A549 (cell line): ENCODE measurements around the gene PRDM15. TPM values are rescaled to one million over a fixed set of nuclear protein-coding genes. Genes with fewer than 3 reads are reported as not detected.

ENCODE experiments used
- ATAC-seq, 2 experiments: fragments of 200-7000 bp in 1 of 2; fragments of >200 bp in 1 of 2; cut with Nextera tagmentation in 1 of 2; cut with Tn5 transposase in 1 of 2; 3 replicates each; pipeline versions ENCODE4 v1.8.0 to v1.9.1; 2018 to 2020; ENCODE audit warnings: mild to moderate bottlenecking in 1 of 2, moderate library complexity in 1 of 2
- CTCF ChIA-PET: fragments of 300-600 bp; sonication (Branson Sonifier 250); formaldehyde crosslinking; extraction: SDS; loops from one replicate; lab custom pipeline; 2021; ENCODE audit warnings: antibody characterized with exemption, inconsistent platforms; lab: Yijun Ruan, JAX
- POLR2A ChIA-PET: fragments of 350-600 bp; formaldehyde crosslinking; extraction: SDS; loops from one replicate; lab custom pipeline; 2021; ENCODE audit warnings: antibody characterized with exemption, inconsistent platforms; lab: Yijun Ruan, JAX
- DNase-seq, 2 experiments: peaks; one replicate each; pipeline versions ENCODE4 v3.0.0 to v3.0.0-alpha.2; 2011 to 2016; ENCODE audit warnings: low read depth in 1 of 2, low spot score in 1 of 2
- FAIRE-seq: peaks from 2 replicates; lab custom pipeline; 2011; peaks lifted over from hg19 to GRCh38; lab: Jason Lieb, UNC
- H3K27ac ChIP-seq, 2 experiments: fragments of >200 bp; sonication (Bioruptor Twin); formaldehyde crosslinking; 3 replicates each; pipeline ENCODE4 v1.5.1; 2016 to 2017
- H3K4me1 ChIP-seq: fragments of >200 bp; sonication (Bioruptor Twin); formaldehyde crosslinking; 3 replicates; pipeline ENCODE4 v1.6.1; 2016
- H3K4me2 ChIP-seq: fragments of >200 bp; sonication (Bioruptor Twin); formaldehyde crosslinking; 3 replicates; pipeline ENCODE4 v1.6.1; 2016
- H3K4me3 ChIP-seq: fragments of >200 bp; sonication (Bioruptor Twin); formaldehyde crosslinking; 3 replicates; pipeline ENCODE4 v1.5.1; 2016
- H3K9me3 ChIP-seq: fragments of >200 bp; sonication (Bioruptor Twin); formaldehyde crosslinking; 3 replicates; pipeline ENCODE4 v1.6.1; 2016
- CBX8 ChIP-seq: fragments of 200-600 bp; sonication (generic); IDR thresholded peaks from 2 replicates; pipeline ENCODE4 v1.6.1; 2016
- CEBPB ChIP-seq, 2 experiments: fragments of >200 bp in 1 of 2; sonication (Bioruptor Twin) in 1 of 2; formaldehyde crosslinking in 1 of 2; IDR thresholded peaks; 2 replicates each; pipeline ENCODE4 v1.6.1; 2012 to 2016
- CTCF ChIP-seq: fragments of >200 bp; sonication (Bioruptor Twin); formaldehyde crosslinking; IDR thresholded peaks from 3 replicates; pipeline ENCODE4 v1.5.1; 2016
- EHF ChIP-seq: fragments of 250-450 bp; sonication (Bioruptor Pico); IDR thresholded peaks from 2 replicates; pipeline ENCODE4 v1.5.0; 2020; ENCODE audit warnings: mild to moderate bottlenecking
- EP300 ChIP-seq, 2 experiments: fragments of >200 bp; sonication (Bioruptor Twin); formaldehyde crosslinking; IDR thresholded peaks; 2 replicates in 1 of 2; 3 replicates in 1 of 2; pipeline ENCODE4 v1.6.1; 2016 to 2017
- ESRRA ChIP-seq: fragments of 150-350 bp; IDR thresholded peaks from 2 replicates; pipeline ENCODE4 v1.6.1; 2014; ENCODE audit warnings: mild to moderate bottlenecking, low read length, borderline replicate concordance
- FOSL2 ChIP-seq, 2 experiments: fragments of 450-650 bp in 1 of 2; fragments of >200 bp in 1 of 2; sonication (Bioruptor Twin) in 1 of 2; formaldehyde crosslinking; IDR thresholded peaks; 2 replicates each; pipeline versions ENCODE4 v1.5.0 to v1.6.1; 2016 to 2020; ENCODE audit warnings: mild to moderate bottlenecking in 1 of 2, moderate library complexity in 1 of 2
- HDAC2 ChIP-seq: fragments of 200-600 bp; sonication (generic); IDR thresholded peaks from 2 replicates; pipeline ENCODE4 v1.6.1; 2016
- HOXB5 ChIP-seq: fragments of 250-450 bp; sonication (Bioruptor Pico); IDR thresholded peaks from 2 replicates; pipeline ENCODE4 v1.5.0; 2020; ENCODE audit warnings: mild to moderate bottlenecking, moderate library complexity
- KDM1A ChIP-seq: fragments of 200-600 bp; sonication (generic); IDR thresholded peaks from 2 replicates; pipeline ENCODE4 v1.6.1; 2016; ENCODE audit warnings: low read depth, mild to moderate bottlenecking
- NPAS2 ChIP-seq: fragments of 250-450 bp; sonication (Bioruptor Pico); IDR thresholded peaks from 2 replicates; pipeline ENCODE4 v1.8.0; 2022; ENCODE audit warnings: mild to moderate bottlenecking, moderate library complexity, borderline replicate concordance
- NR3C1 ChIP-seq: fragments of >200 bp; sonication (Bioruptor Twin); formaldehyde crosslinking; IDR thresholded peaks from 3 replicates; pipeline ENCODE4 v1.6.1; 2017
- PHF8 ChIP-seq: fragments of 200-600 bp; sonication (generic); IDR thresholded peaks from 2 replicates; pipeline ENCODE4 v1.6.1; 2016; ENCODE audit warnings: low read depth, mild to moderate bottlenecking, antibody characterized with exemption, moderate library complexity, borderline replicate concordance
- POLR2AphosphoS2 ChIP-seq: conservative IDR thresholded peaks from 2 replicates; pipeline ENCODE4 v1.6.1; 2012; ENCODE audit warnings: low read length, improper control_type of control experiment, inconsistent platforms
- RAD21 ChIP-seq, 2 experiments: fragments of >200 bp in 1 of 2; sonication (Bioruptor Twin) in 1 of 2; formaldehyde crosslinking in 1 of 2; IDR thresholded peaks in 1 of 2; conservative IDR thresholded peaks in 1 of 2; 2 replicates in 1 of 2; 3 replicates in 1 of 2; pipeline ENCODE4 v1.6.1; 2012 to 2018; ENCODE audit warnings: inconsistent platforms in 1 of 2
- RFX5 ChIP-seq: fragments of 450-650 bp; IDR thresholded peaks from 2 replicates; pipeline ENCODE4 v1.7.1; 2014; ENCODE audit warnings: antibody characterized with exemption, mild to moderate bottlenecking, moderate library complexity
- SMC3 ChIP-seq: fragments of >200 bp; sonication (Bioruptor Twin); formaldehyde crosslinking; IDR thresholded peaks from 3 replicates; pipeline ENCODE4 v1.6.1; 2018; ENCODE audit warnings: inconsistent platforms
- TFCP2L1 ChIP-seq: fragments of 250-450 bp; sonication (Bioruptor Pico); IDR thresholded peaks from 2 replicates; pipeline ENCODE4 v1.5.0; 2021; ENCODE audit warnings: mild to moderate bottlenecking
- ZSCAN20 ChIP-seq: fragments of 250-450 bp; sonication (Bioruptor Pico); IDR thresholded peaks from 2 replicates; pipeline ENCODE4 v1.8.0; 2022; ENCODE audit warnings: mild to moderate bottlenecking, moderate library complexity
- WGBS: methylation state at CpG from one replicate; pipeline ENCODE4 v1.1.6; 2017; ENCODE audit errors: missing lambda C conversion rate; 5-methylcytosine and 5-hydroxymethylcytosine counted together
- polyA plus RNA-seq, 4 experiments: library from polyadenylated mRNA; depleted of rRNA in 3 of 4; stranded (reverse); fragments of >200 nt; fragmentation: RNase III in 1 of 4; extraction: RNeasy Plus Mini Kit Qiagen cat#74134 plus additional on column Dnase treatment in 1 of 4; gene quantifications; 2 replicates in 3 of 4; 3 replicates in 1 of 4; pipeline ENCODE4 v1.2.3, GENCODE V29; 2011 to 2017
- TF ChIP-seq, protein P1 (sequence below): fragments of 250-450 bp; sonication (Bioruptor Pico); IDR thresholded peaks from 2 replicates; pipeline ENCODE4 v1.5.0; 2020; ENCODE audit warnings: low read depth, mild to moderate bottlenecking, moderate library complexity
- TF ChIP-seq, protein P2 (sequence below): fragments of 200-600 bp; sonication (generic); IDR thresholded peaks from 2 replicates; pipeline ENCODE4 v1.6.1; 2016; ENCODE audit warnings: antibody characterized with exemption, mild to moderate bottlenecking, moderate library complexity

The PRDM15 gene
- polyA plus RNA-seq, 2 of the 4 experiments (the other 2 are of a cell fraction) = 4.5 to 6.1 TPM

GRCh38 chr21:41827951-41828883 lies 50.9 kb downstream of the PRDM15 start (continued):
- TF ChIP-seq ZSCAN20 = no peak
- no peak for TF ChIP-seq CEBPB (IDR thresholded peaks at IDR 0.05)
- TF ChIP-seq ESRRA = no peak
- no peak for TF ChIP-seq EP300 (IDR thresholded peaks at IDR 0.05)
- TF ChIP-seq, protein P1, sequence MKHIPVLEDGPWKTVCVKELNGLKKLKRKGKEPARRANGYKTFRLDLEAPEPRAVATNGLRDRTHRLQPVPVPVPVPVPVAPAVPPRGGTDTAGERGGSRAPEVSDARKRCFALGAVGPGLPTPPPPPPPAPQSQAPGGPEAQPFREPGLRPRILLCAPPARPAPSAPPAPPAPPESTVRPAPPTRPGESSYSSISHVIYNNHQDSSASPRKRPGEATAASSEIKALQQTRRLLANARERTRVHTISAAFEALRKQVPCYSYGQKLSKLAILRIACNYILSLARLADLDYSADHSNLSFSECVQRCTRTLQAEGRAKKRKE = no peak
- no peak for TF ChIP-seq SMC3
- TF ChIP-seq CBX8 = no peak
- TF ChIP-seq, all 56 proteins: peak for 0

GRCh38 chr21:41825881-41826280 lies 53.3 kb downstream of the PRDM15 start:
- no peaks in the 10 kb centered on the region for H3K4me1 ChIP-seq
- H3K27ac ChIP-seq = no peak overlapping the region
- no peak for TF ChIP-seq EHF (CRISPR knock-in tag)
- no peak for TF ChIP-seq PHF8
- no peak for TF ChIP-seq RFX5
- no peak for TF ChIP-seq ESRRA
- no peak for TF ChIP-seq CEBPB (IDR thresholded peaks at IDR 0.05)
- no peak for TF ChIP-seq FOSL2 (IDR thresholded peaks at IDR 0.05)
- TF ChIP-seq FOSL2 (CRISPR knock-in tag; IDR thresholded peaks at IDR 0.05) = no peak
- no peak for TF ChIP-seq HOXB5 (CRISPR knock-in tag)
- no peak for TF ChIP-seq NPAS2 (CRISPR knock-in tag)
- TF ChIP-seq RAD21 (conservative IDR thresholded peaks at IDR 0.05 in 1 of 2, IDR thresholded peaks at IDR 0.05 in 1 of 2) = no peak
- no peak for TF ChIP-seq TFCP2L1 (CRISPR knock-in tag)
- TF ChIP-seq, all 56 proteins: peak for 0
- ChIA-PET POLR2A (no interaction called here), CTCF (no interaction called here)
- 96% methylated on average over 14 of the region's 16 CpGs for WGBS
- H3K4me3 ChIP-seq = no peak overlapping the region
- H3K9me3 ChIP-seq = no peaks in the 10 kb centered on the region
- DNase-seq = no peak
- no peak for FAIRE-seq
- ATAC-seq = no peak
- H3K4me2 ChIP-seq = no peak overlapping the region

DNA sequence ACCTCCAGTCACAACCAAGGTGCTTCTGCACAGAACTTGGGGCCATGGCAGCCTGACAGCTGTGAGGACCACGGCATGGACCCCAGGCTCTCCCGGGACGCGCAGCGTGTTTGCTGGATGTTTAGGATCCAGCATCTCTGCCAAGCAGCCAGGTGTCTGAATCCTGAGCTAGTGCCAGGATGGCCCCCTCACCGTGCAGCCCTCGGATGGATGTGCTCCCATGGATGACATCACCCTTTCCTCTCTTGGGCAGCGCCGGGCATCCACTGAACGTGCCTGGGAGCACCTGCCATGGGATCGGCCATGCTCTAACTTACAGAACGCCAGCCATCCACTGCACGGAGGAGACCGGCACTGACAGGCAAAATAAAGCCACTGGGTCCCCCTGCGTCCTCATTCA lies 53.9 kb downstream of the PRDM15 start:
- no peak for FAIRE-seq
- CTCF ChIA-PET = interaction anchor here (1.7 kb wide), 2 partner anchors 9 to 212 kb away, joined by 6 to 8 read pairs; no protein-coding TSS in a partner anchor
- ATAC-seq = no peak
- Histone ChIP-seq H3K9me3 (no peaks in the 10 kb centered on the region), H3K4me3 (no peak overlapping the region), H3K27ac (no peak overlapping the region), H3K4me1 (no peaks in the 10 kb centered on the region), H3K4me2 (no peak overlapping the region)
- POLR2A ChIA-PET = no interaction called here
- DNase-seq = no peak
- 97% methylated on average over 5 of the region's 15 CpGs for WGBS
- no peak for TF ChIP-seq NPAS2 (CRISPR knock-in tag)

- H3K27ac ChIP-seq = no peak overlapping the region
- no peaks in the 10 kb centered on the region for H3K4me1 ChIP-seq
- WGBS = 93% methylated on average over 18 of the region's 22 CpGs
- no peak overlapping the region for H3K4me2 ChIP-seq
- ATAC-seq (no peak), DNase-seq (no peak), FAIRE-seq (no peak)
- no peak overlapping the region for H3K4me3 ChIP-seq
- CTCF ChIA-PET = interaction anchor here (1.0 to 1.7 kb wide), 3 partner anchors 8 to 212 kb away, joined by 3 to 8 read pairs (median 6); no protein-coding TSS in a partner anchor
- no peaks in the 10 kb centered on the region for H3K9me3 ChIP-seq
- POLR2A ChIA-PET = no interaction called here
- TF ChIP-seq, protein P2, sequence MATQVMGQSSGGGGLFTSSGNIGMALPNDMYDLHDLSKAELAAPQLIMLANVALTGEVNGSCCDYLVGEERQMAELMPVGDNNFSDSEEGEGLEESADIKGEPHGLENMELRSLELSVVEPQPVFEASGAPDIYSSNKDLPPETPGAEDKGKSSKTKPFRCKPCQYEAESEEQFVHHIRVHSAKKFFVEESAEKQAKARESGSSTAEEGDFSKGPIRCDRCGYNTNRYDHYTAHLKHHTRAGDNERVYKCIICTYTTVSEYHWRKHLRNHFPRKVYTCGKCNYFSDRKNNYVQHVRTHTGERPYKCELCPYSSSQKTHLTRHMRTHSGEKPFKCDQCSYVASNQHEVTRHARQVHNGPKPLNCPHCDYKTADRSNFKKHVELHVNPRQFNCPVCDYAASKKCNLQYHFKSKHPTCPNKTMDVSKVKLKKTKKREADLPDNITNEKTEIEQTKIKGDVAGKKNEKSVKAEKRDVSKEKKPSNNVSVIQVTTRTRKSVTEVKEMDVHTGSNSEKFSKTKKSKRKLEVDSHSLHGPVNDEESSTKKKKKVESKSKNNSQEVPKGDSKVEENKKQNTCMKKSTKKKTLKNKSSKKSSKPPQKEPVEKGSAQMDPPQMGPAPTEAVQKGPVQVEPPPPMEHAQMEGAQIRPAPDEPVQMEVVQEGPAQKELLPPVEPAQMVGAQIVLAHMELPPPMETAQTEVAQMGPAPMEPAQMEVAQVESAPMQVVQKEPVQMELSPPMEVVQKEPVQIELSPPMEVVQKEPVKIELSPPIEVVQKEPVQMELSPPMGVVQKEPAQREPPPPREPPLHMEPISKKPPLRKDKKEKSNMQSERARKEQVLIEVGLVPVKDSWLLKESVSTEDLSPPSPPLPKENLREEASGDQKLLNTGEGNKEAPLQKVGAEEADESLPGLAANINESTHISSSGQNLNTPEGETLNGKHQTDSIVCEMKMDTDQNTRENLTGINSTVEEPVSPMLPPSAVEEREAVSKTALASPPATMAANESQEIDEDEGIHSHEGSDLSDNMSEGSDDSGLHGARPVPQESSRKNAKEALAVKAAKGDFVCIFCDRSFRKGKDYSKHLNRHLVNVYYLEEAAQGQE = no peak
- TF ChIP-seq NPAS2 (CRISPR knock-in tag) (no peak), NR3C1 (no peak), HDAC2 (no peak), KDM1A (no peak), POLR2AphosphoS2 (no peak), EP300 (IDR thresholded peaks at IDR 0.05) (no peak), RFX5 (no peak), CTCF (no peak)
- TF ChIP-seq, protein P1 = no peak
These were observed 54.5 kb downstream of the PRDM15 start for GRCh38 chr21:41824466-41825207.
